HT1080 (cell line): ENCODE data around the gene TP53RK. TPM values are rescaled to one million over a fixed set of nuclear protein-coding genes. Genes with fewer than 3 reads are reported as not detected.

Experiments used
- DNase-seq: peaks from one replicate; pipeline ENCODE4 v3.0.0-alpha.2; 2015; ENCODE audit warnings: low read depth
- total RNA-seq: library from RNA; depleted of rRNA; stranded (reverse); fragments of >200 nt; shearing (Covaris generic); gene quantifications from 2 replicates; pipeline ENCODE4 v1.2.3, GENCODE V29; 2014

Gene TP53RK
- total RNA-seq, 1 experiment from 2014 or later = 23.8 TPM

- no peak for DNase-seq
These were observed 23.6 kb downstream of the TP53RK start for GRCh38 chr20:46665602-46666001.

- no peak for DNase-seq
These were observed 25.7 kb downstream of the TP53RK start for GRCh38 chr20:46663531-46663930.

- DNase-seq = no peak
These were observed 27.6 kb downstream of the TP53RK start for GRCh38 chr20:46661659-46662058.

GRCh38 chr20:46660487-46660886, 28.8 kb downstream of the TP53RK start:
- no peak for DNase-seq

GRCh38 chr20:46657618-46658017, 31.6 kb downstream of the TP53RK start:
- no peak for DNase-seq

GRCh38 chr20:46657137-46657536, 32.1 kb downstream of the TP53RK start:
- DNase-seq = no peak

- no peak for DNase-seq
These were observed 36.5 kb downstream of the TP53RK start for GRCh38 chr20:46652699-46653098.

GRCh38 chr20:46651091-46651962, 37.9 kb downstream of the TP53RK start, which contains the start of gene SLC13A3:
SLC13A3 (minus strand) TSS chr20:46651459; CDS start chr20:46651421, 38 bp downstream.
- no peak for DNase-seq

- no peak for DNase-seq
These were observed 38.6 kb downstream of the TP53RK start for GRCh38 chr20:46650575-46651090.

- no peak for DNase-seq
These were observed 39.2 kb downstream of the TP53RK start for GRCh38 chr20:46649965-46650542.

GRCh38 chr20:46649650-46649949, 39.6 kb downstream of the TP53RK start:
- no peak for DNase-seq

GRCh38 chr20:46648903-46649649, 40.2 kb downstream of the TP53RK start:
- no peak for DNase-seq

- DNase-seq = no peak
These were observed 41.8 kb downstream of the TP53RK start for GRCh38 chr20:46647469-46647868.

GRCh38 chr20:46646659-46647380, 42.4 kb downstream of the TP53RK start:
- DNase-seq = no peak

GRCh38 chr20:46646122-46646521, 43.1 kb downstream of the TP53RK start:
- DNase-seq = no peak

GRCh38 chr20:46644733-46645132, 44.5 kb downstream of the TP53RK start:
- no peak for DNase-seq

- DNase-seq = no peak
These were observed 45.1 kb downstream of the TP53RK start for GRCh38 chr20:46644160-46644559.

- no peak for DNase-seq
These were observed 46.3 kb downstream of the TP53RK start for GRCh38 chr20:46642969-46643343.

GRCh38 chr20:46642265-46642968, 46.8 kb downstream of the TP53RK start:
- DNase-seq = no peak

- no peak for DNase-seq
These were observed 47.8 kb downstream of the TP53RK start for GRCh38 chr20:46641424-46641823.
